Stimulated activated CD4-positive, alpha-beta T cell treated with anti-CD3 and anti-CD28 coated beads, Interleukin-15, amount 100 ng/mL, for 48 hours (primary cell): ENCODE data around the gene CPSF3.
"Not testable (repeated sequence)": the region's sequence is repeated elsewhere in the genome, so short reads cannot be mapped to it uniquely, and the experiment has no call there.

Source experiments
- DNase-seq, 2 donors: peaks; one replicate each; pipeline ENCODE4 v3.0.0-alpha.2; 2020; ENCODE audit warnings: low read depth in 2 of 2

CPSF3 gene

GRCh38 chr2:9394816-9395215 is 28.6 kb upstream of the CPSF3 start:
- DNase-seq = no peak

GRCh38 chr2:9397201-9397600 is 26.3 kb upstream of the CPSF3 start:
- DNase-seq = no peak

- DNase-seq = not testable (repeated sequence)
Observed at GRCh38 chr2:9398251-9398650, 25.2 kb upstream of the CPSF3 start.

- no peak for DNase-seq
Observed at GRCh38 chr2:9398881-9399780, 24.3 kb upstream of the CPSF3 start.

GRCh38 chr2:9400268-9401058 is 23.0 kb upstream of the CPSF3 start:
- DNase-seq = no peak

GRCh38 chr2:9401059-9401547 is 22.4 kb upstream of the CPSF3 start:
- DNase-seq = no peak

GRCh38 chr2:9401646-9402371 is 21.6 kb upstream of the CPSF3 start:
- no peak for DNase-seq

GRCh38 chr2:9403924-9404323 is 19.5 kb upstream of the CPSF3 start:
- no peak for DNase-seq

GRCh38 chr2:9404451-9404850 is 19.0 kb upstream of the CPSF3 start:
- no peak for DNase-seq

- no peak for DNase-seq
Observed at GRCh38 chr2:9405636-9406035, 17.8 kb upstream of the CPSF3 start.

- no peak for DNase-seq
Observed at GRCh38 chr2:9406529-9407362, 16.7 kb upstream of the CPSF3 start.

GRCh38 chr2:9407363-9407811 is 16.1 kb upstream of the CPSF3 start:
- no peak for DNase-seq

- no peak for DNase-seq
Observed at GRCh38 chr2:9408641-9409151, 14.8 kb upstream of the CPSF3 start.

GRCh38 chr2:9410108-9410507 is 13.3 kb upstream of the CPSF3 start:
- DNase-seq = no peak

- no peak for DNase-seq
Observed at GRCh38 chr2:9412781-9413180, 10.7 kb upstream of the CPSF3 start.

- DNase-seq = no peak
Observed at GRCh38 chr2:9415516-9416169, 7.8 kb upstream of the CPSF3 start.

- DNase-seq = no peak
Observed at GRCh38 chr2:9416267-9416961, 7.0 kb upstream of the CPSF3 start.

- no peak for DNase-seq
Observed at GRCh38 chr2:9416962-9417316, 6.5 kb upstream of the CPSF3 start.

- no peak for DNase-seq
Observed at GRCh38 chr2:9417725-9418124, 5.7 kb upstream of the CPSF3 start.

GRCh38 chr2:9418746-9419145 is 4.7 kb upstream of the CPSF3 start:
- no peak for DNase-seq
